ENCODE measurements around the gene ASB8.

ASB8 gene

GRCh38 chr12:48192861-48193260 is 35.5 kb upstream of the ASB8 start:
- ChIA-PET CTCF (interaction anchor here (1.0 to 1.6 kb wide), 4 partner anchors 10 to 20 kb away, joined by 4 to 5 read pairs (median 4); partner anchors contain the start of gene CCDC184), POLR2A (no interaction called here)
- no peak overlapping the region for H3K4me3 ChIP-seq (ENCODE audit: low read depth, low read length)

DNA sequence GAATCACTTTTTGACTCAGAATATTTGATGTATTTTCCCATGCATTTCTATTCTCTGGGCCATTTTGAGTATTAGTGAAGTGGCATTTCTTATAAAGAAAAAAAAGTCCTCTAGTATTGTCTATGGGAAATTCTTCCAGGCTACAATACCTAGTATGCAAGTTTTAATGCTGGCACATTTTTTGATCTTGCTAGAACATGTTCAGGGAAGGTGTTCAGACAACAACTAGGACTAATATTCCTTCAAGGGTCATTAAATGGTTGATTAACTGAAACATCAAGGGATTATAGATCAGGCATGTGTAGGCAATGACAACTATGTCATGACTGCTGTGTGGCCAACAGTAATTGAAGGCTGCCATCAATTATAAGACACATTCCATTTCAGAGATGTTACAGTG is 33.8 kb upstream of the ASB8 start:
- no peak for TF ChIP-seq CTCF (IDR thresholded peaks at IDR 0.05; ENCODE audit: insufficient read depth, low read length, missing control alignments)
- CTCF ChIA-PET: interaction anchor here (2.5 kb wide), 1 partner anchor 14 kb away, joined by 23 read pairs; no protein-coding TSS in a partner anchor
- POLR2A ChIA-PET: no interaction called here
- no peak for DNase-seq (ENCODE audit: low read depth, low spot score)
- H3K4me3 ChIP-seq (ENCODE audit: low read depth, low read length): no peak overlapping the region

More at GRCh38 chr12:48192861-48193260, 35.5 kb upstream of the ASB8 start:
- DNase-seq (ENCODE audit: low read depth, low spot score): no peak
- TF ChIP-seq CTCF (IDR thresholded peaks at IDR 0.05; ENCODE audit: insufficient read depth, low read length, missing control alignments): no peak

DNA sequence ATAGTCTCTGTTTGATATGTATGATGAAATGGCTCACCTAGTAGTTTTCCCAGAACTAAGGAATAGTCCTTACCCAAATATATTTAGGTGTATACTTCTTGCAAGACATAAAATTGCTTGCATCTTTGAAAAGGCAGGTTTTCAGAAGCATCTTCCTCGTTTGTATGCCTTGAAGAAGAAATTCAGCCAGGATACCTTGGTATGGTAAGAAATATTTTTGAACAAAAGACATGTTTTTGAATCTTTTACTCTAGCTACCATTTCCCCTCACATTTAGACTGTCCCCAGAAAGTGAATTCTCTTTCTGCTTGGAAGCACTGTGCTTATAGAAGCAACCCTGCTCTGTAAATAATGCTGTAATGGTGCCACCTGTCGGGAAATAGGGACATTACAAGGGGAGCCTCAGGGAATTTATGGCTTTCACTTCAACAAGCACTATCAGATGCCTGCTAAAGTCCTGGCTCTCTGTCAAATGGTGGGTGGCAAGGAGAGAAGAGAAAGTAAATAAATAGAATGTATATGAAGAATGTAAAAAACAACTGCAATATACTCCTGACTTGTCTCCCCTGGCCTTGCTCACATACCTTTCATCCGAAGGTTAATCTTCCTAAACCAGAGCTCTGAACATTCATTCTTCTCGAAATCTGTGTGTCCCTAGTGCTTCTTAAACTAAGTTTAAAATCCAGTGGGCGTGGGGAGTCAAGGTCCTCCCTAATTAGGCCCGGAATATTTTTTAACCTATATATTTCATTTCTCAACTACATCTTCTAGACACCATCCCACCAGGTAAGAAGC is 32.2 kb upstream of the ASB8 start:
- POLR2A ChIA-PET: no interaction called here
- CTCF ChIA-PET: interaction anchor here (0.6 to 4.9 kb wide), 25 partner anchors 9 to 538 kb away, joined by 3 to 45 read pairs (median 5); no protein-coding TSS in a partner anchor
- TF ChIP-seq CTCF (IDR thresholded peaks at IDR 0.05; ENCODE audit: insufficient read depth, low read length, missing control alignments): peak; percentile 78
- no peak overlapping the region for H3K4me3 ChIP-seq (ENCODE audit: low read depth, low read length)
- no peak for DNase-seq (ENCODE audit: low read depth, low spot score)

DNA sequence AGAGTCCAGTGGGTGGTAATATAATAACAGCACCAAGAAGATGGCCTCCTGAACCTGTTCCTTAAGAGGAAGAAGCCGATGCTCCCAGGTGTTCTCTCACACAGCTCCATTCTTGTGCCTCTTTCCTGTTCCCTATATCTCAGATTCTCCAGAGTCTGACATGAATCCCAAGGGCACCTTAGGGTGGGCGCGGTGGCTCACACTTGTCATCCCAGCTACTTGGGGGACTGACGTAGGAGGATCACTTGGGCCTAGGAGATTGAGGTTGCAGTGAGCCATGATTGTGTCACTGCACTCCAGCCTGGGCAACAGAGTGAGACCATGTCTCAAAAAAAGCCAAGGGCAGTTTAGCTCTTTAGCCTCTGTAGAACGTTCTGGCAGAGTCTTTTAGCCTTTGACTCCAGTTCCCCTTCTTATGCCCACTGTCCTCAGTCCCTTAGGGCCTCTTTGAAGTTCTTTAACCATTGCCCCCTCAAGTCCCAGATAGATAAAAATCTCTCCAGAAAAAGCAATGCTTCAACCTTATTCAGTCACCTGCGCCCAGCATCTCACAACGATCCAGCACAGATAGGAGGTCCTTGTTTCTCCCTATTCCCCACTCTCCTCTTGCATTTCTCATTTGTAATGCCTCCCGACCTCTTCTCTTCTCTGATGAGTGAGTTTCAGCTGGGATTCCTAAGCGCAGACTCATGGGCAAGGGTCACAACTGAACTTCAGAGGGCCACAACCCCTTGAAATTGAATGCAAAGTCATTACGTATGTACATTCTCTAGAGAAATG is 30.8 kb upstream of the ASB8 start:
- ChIA-PET CTCF (interaction anchor here (0.7 to 4.9 kb wide), 9 partner anchors 8 to 536 kb away, joined by 3 to 45 read pairs (median 4); partner anchors contain the start of gene TMEM106C), POLR2A (no interaction called here)
- no peak for DNase-seq (ENCODE audit: low read depth, low spot score)
- TF ChIP-seq CTCF (IDR thresholded peaks at IDR 0.05; ENCODE audit: insufficient read depth, low read length, missing control alignments): no peak
- H3K4me3 ChIP-seq (ENCODE audit: low read depth, low read length): no peak overlapping the region

- POLR2A ChIA-PET: no interaction called here
- CTCF ChIA-PET: interaction anchor here (0.7 to 3.1 kb wide), 7 partner anchors 9 to 433 kb away, joined by 3 to 11 read pairs (median 4); no protein-coding TSS in a partner anchor
- H3K4me3 ChIP-seq (ENCODE audit: low read depth, low read length): no peak overlapping the region
- TF ChIP-seq CTCF (IDR thresholded peaks at IDR 0.05; ENCODE audit: insufficient read depth, low read length, missing control alignments): no peak
- no peak for DNase-seq (ENCODE audit: low read depth, low spot score)
Measured at GRCh38 chr12:48185181-48185919, 28.0 kb upstream of the ASB8 start.
